Lung (tissue), 12 donors: Measurements from ENCODE around the gene NAGPA. TPM values are rescaled to one million over a fixed set of nuclear protein-coding genes. Genes with fewer than 3 reads are reported as not detected.

Experiments
- ATAC-seq: fragments of 200-7000 bp; cut with Tn5 transposase; one replicate; pipeline ENCODE4 v1.9.1; 2020; ENCODE audit warnings: moderate number of reproducible peaks; ENCODE audit not compliant: insufficient read depth, low FRiP score
- DNase-seq, 3 donors: peaks; one replicate each; pipeline ENCODE4 v3.0.0-alpha.2; 2013 to 2017
- H3K27ac ChIP-seq, 2 donors: one replicate each; pipeline ENCODE4 v1.5.1; 2013; ENCODE audit warnings: mild to moderate bottlenecking in 2 of 2, moderate library complexity in 2 of 2, control low read depth in 1 of 2, inconsistent platforms in 1 of 2, low read depth in 1 of 2, low read length in 1 of 2
- H3K27me3 ChIP-seq, 3 donors: one replicate each; pipeline ENCODE4 v1.5.1; 2013; ENCODE audit warnings: low read length in 2 of 3; ENCODE audit not compliant: control insufficient read depth in 3 of 3, insufficient read depth in 3 of 3
- H3K36me3 ChIP-seq, 4 donors: one replicate each; pipeline ENCODE4 v1.5.1; 2013; ENCODE audit warnings: low read length in 4 of 4, mild to moderate bottlenecking in 1 of 4, moderate library complexity in 1 of 4; ENCODE audit not compliant: control insufficient read depth in 4 of 4, insufficient read depth in 4 of 4
- H3K4me1 ChIP-seq, 5 donors: one replicate each; pipeline ENCODE4 v1.5.1; 2013; ENCODE audit warnings: low read length in 5 of 5, mild to moderate bottlenecking in 2 of 5, moderate library complexity in 1 of 5; ENCODE audit not compliant: control insufficient read depth in 5 of 5, insufficient read depth in 5 of 5
- H3K4me3 ChIP-seq: one replicate; pipeline ENCODE4 v1.5.1; 2013; ENCODE audit warnings: mild to moderate bottlenecking, control low read depth, moderate library complexity
- H3K9ac ChIP-seq, 2 donors: one replicate each; pipeline ENCODE4 v1.5.1; 2013; ENCODE audit warnings: low read length in 2 of 2, control low read depth in 1 of 2; ENCODE audit not compliant: insufficient read depth in 1 of 2
- H3K9me3 ChIP-seq, 4 donors: one replicate each; pipeline ENCODE4 v1.5.1; 2013; ENCODE audit warnings: low read length in 3 of 4, mild to moderate bottlenecking in 1 of 4, moderate library complexity in 1 of 4; ENCODE audit not compliant: control insufficient read depth in 4 of 4, insufficient read depth in 3 of 4
- CTCF ChIP-seq: IDR thresholded peaks from 2 replicates; pipeline ENCODE4 v1.5.1; 2012; ENCODE audit warnings: mild to moderate bottlenecking; ENCODE audit errors: control extremely low read depth, extremely low read depth
- WGBS, 2 donors: extraction: QIAGEN DNeasy Blood & Tissue Kit; methylation state at CpG; one replicate each; pipeline ENCODE4 v1.1.7; 2013; 5-methylcytosine and 5-hydroxymethylcytosine counted together
- polyA plus RNA-seq, 2 donors: library from polyadenylated mRNA; stranded (reverse); fragments of 200-250 nt; gene quantifications; one replicate each; pipeline ENCODE4 v1.2.1, GENCODE V29; 2013
- total RNA-seq, 2 donors: library from RNA; depleted of rRNA in 1 of 2; stranded (reverse); fragments of >200 nt in 1 of 2; gene quantifications; one replicate each; pipeline ENCODE4 v1.2.1, GENCODE V29; 2014 to 2021
- donor health status: control.
- donor health status: control.
- donor health status: Bipolar disorder and iron deficiency.
- donor health status: healthy.
- donor health status: DM: yes; HTN: yes; CAD: no.

Gene NAGPA
- total and polyA plus RNA-seq, 4 donors = 7.8 to 20.3 (median 12.5) TPM

DNA sequence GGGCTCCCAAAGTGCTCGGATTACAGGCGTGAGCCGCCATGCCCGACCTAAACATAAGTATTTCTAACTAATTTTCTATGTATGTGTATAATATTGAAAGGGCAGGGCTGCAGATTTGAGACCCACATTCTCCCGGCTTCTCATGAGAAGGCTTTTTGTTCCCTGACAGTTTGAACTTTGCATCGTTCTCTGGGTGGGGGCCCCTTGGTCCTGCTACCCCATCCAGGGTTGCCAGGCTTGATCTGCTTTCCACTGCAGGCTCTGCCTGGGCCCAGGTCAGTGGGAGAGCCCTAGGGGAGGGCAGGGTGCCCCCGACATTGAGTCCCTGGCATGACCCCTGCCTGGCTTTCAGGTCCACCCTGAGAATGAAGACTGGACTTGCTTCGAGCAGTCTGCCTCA, 43.3 kb downstream of the NAGPA start:
- ATAC-seq (no peak), DNase-seq (no peak)
- no peak overlapping the region for H3K4me3 ChIP-seq
- no peak overlapping the region for H3K27ac ChIP-seq
- no peak for TF ChIP-seq CTCF
- peaks cover 0 to 3% (median 0%) of the 10 kb centered on the region in 5 donors for H3K4me1 ChIP-seq
- 82 to 84% methylated on average over 8 of the region's 8 CpGs for WGBS, 2 donors
- peaks cover 0 to 10% (median 0%) of the 10 kb centered on the region in 4 donors for H3K9me3 ChIP-seq
- no peak overlapping the region for H3K9ac ChIP-seq
- H3K36me3 ChIP-seq = no peaks in the 10 kb centered on the region
- H3K27me3 ChIP-seq = peaks cover 4 to 28% (median 19%) of the 10 kb centered on the region in 3 donors

DNA sequence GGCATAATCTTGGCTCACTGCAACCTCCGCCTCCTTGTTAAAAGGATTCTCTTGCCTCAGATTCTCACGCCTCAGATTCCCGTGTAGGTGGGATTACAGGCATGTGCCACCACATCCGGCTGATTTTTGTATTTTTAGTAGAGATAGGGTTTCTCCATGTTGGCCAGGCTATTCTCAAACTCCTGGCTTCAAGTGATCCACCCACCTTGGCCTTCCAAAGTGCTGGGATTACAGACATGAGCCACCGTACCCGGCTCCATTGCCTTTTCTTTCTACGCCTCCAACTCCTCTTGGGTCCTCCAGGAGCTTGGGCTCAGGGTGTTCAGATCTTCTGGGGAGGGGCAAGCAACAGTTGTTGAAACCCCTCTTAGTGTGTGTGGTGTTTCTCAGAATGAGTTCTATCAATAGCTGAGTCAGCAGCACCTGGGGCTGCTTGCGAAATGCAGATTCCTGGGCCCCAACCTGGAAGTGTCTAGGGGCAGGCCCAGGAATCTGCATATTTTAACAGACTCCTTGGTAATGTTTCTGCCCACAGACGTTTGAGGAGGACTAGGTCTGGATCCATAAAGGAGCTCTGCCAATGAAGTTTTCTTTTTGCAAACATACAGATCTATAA, 44.2 kb downstream of the NAGPA start:
- TF ChIP-seq CTCF = no peak
- H3K4me3 ChIP-seq = no peak overlapping the region
- H3K9me3 ChIP-seq = peaks cover 0 to 10% (median 0%) of the 10 kb centered on the region in 4 donors
- H3K27me3 ChIP-seq = peaks cover 4 to 32% (median 19%) of the 10 kb centered on the region in 3 donors
- H3K9ac ChIP-seq = no peak overlapping the region
- no peaks in the 10 kb centered on the region for H3K36me3 ChIP-seq
- peaks cover 0 to 3% (median 0%) of the 10 kb centered on the region in 5 donors for H3K4me1 ChIP-seq
- DNase-seq = no peak
- no peak overlapping the region for H3K27ac ChIP-seq
- no peak for ATAC-seq
- WGBS, 2 donors = 82 to 87% methylated on average over 9 of the region's 9 CpGs

DNA sequence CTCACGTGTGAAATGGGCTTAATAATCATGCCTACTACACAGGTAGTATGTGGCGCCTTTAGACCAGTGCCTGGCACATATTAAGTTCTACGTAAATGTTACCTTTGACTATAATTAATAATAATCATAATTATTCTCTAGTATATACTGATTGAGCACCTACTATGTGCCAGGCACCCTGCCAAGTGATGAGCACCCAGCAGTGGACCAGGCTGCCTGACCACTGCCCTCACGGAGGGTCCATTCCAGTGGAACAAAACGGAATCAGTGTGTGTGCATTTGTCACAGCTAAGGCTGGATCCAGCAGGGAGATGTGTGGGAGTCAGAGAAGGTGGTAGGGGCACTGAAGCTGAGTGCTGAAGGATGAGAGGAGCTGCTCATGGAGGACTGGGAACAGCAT, 45.1 kb downstream of the NAGPA start:
- Histone ChIP-seq H3K27me3 (peaks cover 4 to 32% (median 19%) of the 10 kb centered on the region in 3 donors), H3K27ac (no peak overlapping the region), H3K9me3 (peaks cover 0 to 10% (median 1%) of the 10 kb centered on the region in 4 donors), H3K36me3 (no peaks in the 10 kb centered on the region), H3K9ac (no peak overlapping the region), H3K4me3 (no peak overlapping the region), H3K4me1 (peaks cover 0 to 3% (median 0%) of the 10 kb centered on the region in 5 donors)
- WGBS, 2 donors = 87 to 91% methylated on average over 5 of the region's 5 CpGs
- DNase-seq (no peak), ATAC-seq (no peak)
- TF ChIP-seq CTCF = no peak
